ENCODE results near the gene PPFIA3.
"Not testable (repeated sequence)": the region's sequence is repeated elsewhere in the genome, so short reads cannot be mapped to it uniquely, and the experiment has no call there.

PPFIA3 gene

GRCh38 chr19:49119411-49120324 lies at the start of gene PPFIA3:
Gene PPFIA3, plus strand, starts transcription at chr19:49119544. Its CDS starts 8,330 bp downstream, at chr19:49127874.
- Mint-ChIP-seq H3K4me1 (ENCODE audit: low read depth) (peaks cover 52% of the 10 kb centered on the region), H3K27ac (peak within 1 kb of the TSS; percentile 99)
- intact Hi-C loops (cut with micrococcal nuclease): loop anchor here (1.0 to 2.0 kb wide), 2 partner anchors 9 to 29 kb away; no protein-coding TSS in a partner anchor

GRCh38 chr19:49070416-49070815 lies 48.9 kb upstream of the PPFIA3 start:
- no peak overlapping the region for H3K4me3 Mint-ChIP-seq
- no peaks in the 10 kb centered on the region for H3K9me3 Mint-ChIP-seq
- peaks cover 87% of the 10 kb centered on the region for H3K27me3 Mint-ChIP-seq
- intact Hi-C loops (cut with micrococcal nuclease): loop anchor here (5.0 kb wide), 1 partner anchor 137 kb away; no protein-coding TSS in a partner anchor
- no peak overlapping the region for H3K27ac Mint-ChIP-seq
- no peaks in the 10 kb centered on the region for H3K36me3 Mint-ChIP-seq (ENCODE audit: low read depth)
- peaks cover 18% of the 10 kb centered on the region for H3K4me1 Mint-ChIP-seq (ENCODE audit: low read depth)

More at GRCh38 chr19:49119411-49120324, at the start of gene PPFIA3:
- H3K9me3 Mint-ChIP-seq: peaks cover 7% of the 10 kb centered on the region
- peaks cover 14% of the 10 kb centered on the region for H3K36me3 Mint-ChIP-seq (ENCODE audit: low read depth)
- H3K4me3 Mint-ChIP-seq: peak within 1 kb of the TSS; percentile 81
- peaks cover 40% of the 10 kb centered on the region for H3K27me3 Mint-ChIP-seq

GRCh38 chr19:49071860-49072547 lies 47.3 kb upstream of the PPFIA3 start:
- H3K4me1 Mint-ChIP-seq (ENCODE audit: low read depth): peaks cover 18% of the 10 kb centered on the region
- H3K27ac Mint-ChIP-seq: no peak overlapping the region
- no peaks in the 10 kb centered on the region for H3K9me3 Mint-ChIP-seq
- intact Hi-C loops (cut with micrococcal nuclease): loop anchor here (5.0 kb wide), 1 partner anchor 135 kb away; no protein-coding TSS in a partner anchor
- no peaks in the 10 kb centered on the region for H3K36me3 Mint-ChIP-seq (ENCODE audit: low read depth)
- H3K27me3 Mint-ChIP-seq: peaks cover 77% of the 10 kb centered on the region
- no peak overlapping the region for H3K4me3 Mint-ChIP-seq

GRCh38 chr19:49073514-49074378 lies 45.6 kb upstream of the PPFIA3 start:
- Mint-ChIP-seq H3K4me3 (no peak overlapping the region), H3K27me3 (peaks cover 65% of the 10 kb centered on the region), H3K27ac (no peak overlapping the region), H3K9me3 (no peaks in the 10 kb centered on the region), H3K36me3 (ENCODE audit: low read depth) (no peaks in the 10 kb centered on the region), H3K4me1 (ENCODE audit: low read depth) (peaks cover 18% of the 10 kb centered on the region)
- intact Hi-C loops (cut with micrococcal nuclease): loop anchor here (5.0 kb wide), 1 partner anchor 134 kb away; no protein-coding TSS in a partner anchor

- H3K36me3 Mint-ChIP-seq (ENCODE audit: low read depth); H3K9me3 Mint-ChIP-seq; H3K27ac Mint-ChIP-seq; H3K4me3 Mint-ChIP-seq: not testable (repeated sequence)
- Mint-ChIP-seq H3K4me1 (ENCODE audit: low read depth) (peaks cover 18% of the 10 kb centered on the region), H3K27me3 (peaks cover 56% of the 10 kb centered on the region)
- intact Hi-C loops (cut with micrococcal nuclease): loop anchor here (5.0 kb wide), 1 partner anchor 132 kb away; no protein-coding TSS in a partner anchor
Observed at GRCh38 chr19:49074869-49075268, 44.5 kb upstream of the PPFIA3 start.

GRCh38 chr19:49080392-49080791 lies 39.0 kb upstream of the PPFIA3 start:
- H3K27me3 Mint-ChIP-seq: peaks cover 13% of the 10 kb centered on the region
- intact Hi-C loops (cut with micrococcal nuclease): no loop called here
- no peak overlapping the region for H3K27ac Mint-ChIP-seq
- no peaks in the 10 kb centered on the region for H3K9me3 Mint-ChIP-seq
- no peak overlapping the region for H3K4me3 Mint-ChIP-seq
- peaks cover 5% of the 10 kb centered on the region for H3K4me1 Mint-ChIP-seq (ENCODE audit: low read depth)
- H3K36me3 Mint-ChIP-seq (ENCODE audit: low read depth): peaks cover 4% of the 10 kb centered on the region

GRCh38 chr19:49081273-49081672 lies 38.1 kb upstream of the PPFIA3 start:
- intact Hi-C loops (cut with micrococcal nuclease): no loop called here
- H3K9me3 Mint-ChIP-seq: no peaks in the 10 kb centered on the region
- peaks cover 11% of the 10 kb centered on the region for H3K4me1 Mint-ChIP-seq (ENCODE audit: low read depth)
- no peak overlapping the region for H3K27ac Mint-ChIP-seq
- peaks cover 13% of the 10 kb centered on the region for H3K36me3 Mint-ChIP-seq (ENCODE audit: low read depth)
- no peak overlapping the region for H3K4me3 Mint-ChIP-seq
- peaks cover 7% of the 10 kb centered on the region for H3K27me3 Mint-ChIP-seq

GRCh38 chr19:49084206-49085019 lies 34.9 kb upstream of the PPFIA3 start:
- Mint-ChIP-seq H3K36me3 (ENCODE audit: low read depth) (peaks cover 44% of the 10 kb centered on the region), H3K27me3 (peaks cover 4% of the 10 kb centered on the region), H3K4me3 (peak overlapping the region; percentile 100), H3K27ac (peak overlapping the region; percentile 94), H3K9me3 (no peaks in the 10 kb centered on the region), H3K4me1 (ENCODE audit: low read depth) (peaks cover 23% of the 10 kb centered on the region)
- intact Hi-C loops (cut with micrococcal nuclease): no loop called here

GRCh38 chr19:49085020-49085867 lies 34.1 kb upstream of the PPFIA3 start, which contains the start of gene SNRNP70:
Gene SNRNP70, plus strand, starts transcription at chr19:49085451. Its CDS starts 964 bp downstream, at chr19:49086415.
- Mint-ChIP-seq H3K36me3 (ENCODE audit: low read depth) (peaks cover 53% of the 10 kb centered on the region), H3K4me3 (peak within 1 kb of the TSS; percentile 100), H3K27me3 (peaks cover 2% of the 10 kb centered on the region), H3K4me1 (ENCODE audit: low read depth) (peaks cover 23% of the 10 kb centered on the region), H3K9me3 (no peaks in the 10 kb centered on the region), H3K27ac (peak within 1 kb of the TSS; percentile 94)
- intact Hi-C loops (cut with micrococcal nuclease): no loop called here

GRCh38 chr19:49085868-49086232 lies 33.5 kb upstream of the PPFIA3 start:
- peak overlapping the region; percentile 100 for H3K4me3 Mint-ChIP-seq
- intact Hi-C loops (cut with micrococcal nuclease): no loop called here
- H3K27ac Mint-ChIP-seq: peak overlapping the region; percentile 94
- H3K9me3 Mint-ChIP-seq: no peaks in the 10 kb centered on the region
- H3K36me3 Mint-ChIP-seq (ENCODE audit: low read depth): peaks cover 59% of the 10 kb centered on the region
- H3K27me3 Mint-ChIP-seq: no peaks in the 10 kb centered on the region
- peaks cover 23% of the 10 kb centered on the region for H3K4me1 Mint-ChIP-seq (ENCODE audit: low read depth)

- peak overlapping the region; percentile 100 for H3K4me3 Mint-ChIP-seq
- H3K27ac Mint-ChIP-seq: peak overlapping the region; percentile 94
- intact Hi-C loops (cut with micrococcal nuclease): no loop called here
- peaks cover 63% of the 10 kb centered on the region for H3K36me3 Mint-ChIP-seq (ENCODE audit: low read depth)
- no peaks in the 10 kb centered on the region for H3K9me3 Mint-ChIP-seq
- no peaks in the 10 kb centered on the region for H3K27me3 Mint-ChIP-seq
- H3K4me1 Mint-ChIP-seq (ENCODE audit: low read depth): peaks cover 23% of the 10 kb centered on the region
Observed at GRCh38 chr19:49086296-49086695, 33.0 kb upstream of the PPFIA3 start.
